GM19239 (cell line): ENCODE results near the gene SPG7.

ENCODE experiments used
- DNase-seq: peaks from one replicate; pipeline ENCODE4 v3.0.0; 2011; ENCODE audit warnings: low spot score; ENCODE audit not compliant: insufficient read length
- FAIRE-seq: peaks from 2 replicates; lab custom pipeline; 2011; peaks lifted over from hg19 to GRCh38; lab: Jason Lieb, UNC

SPG7 gene

GRCh38 chr16:89510526-89510925 is 2.3 kb downstream of the SPG7 start:
- DNase-seq: no peak
- no peak for FAIRE-seq

- DNase-seq (no peak), FAIRE-seq (no peak)
Observed at GRCh38 chr16:89511374-89511773, 3.2 kb downstream of the SPG7 start.

- DNase-seq (no peak), FAIRE-seq (no peak)
Observed at GRCh38 chr16:89512453-89512852, 4.2 kb downstream of the SPG7 start.

- no peak for FAIRE-seq
- DNase-seq: no peak
Observed at GRCh38 chr16:89517128-89517527, 8.9 kb downstream of the SPG7 start.

- DNase-seq (no peak), FAIRE-seq (no peak)
Observed at GRCh38 chr16:89519881-89520280, 11.7 kb downstream of the SPG7 start.

- FAIRE-seq (no peak), DNase-seq (no peak)
Observed at GRCh38 chr16:89522287-89522686, 14.1 kb downstream of the SPG7 start.

- no peak for DNase-seq
- no peak for FAIRE-seq
Observed at GRCh38 chr16:89523680-89524344, 15.6 kb downstream of the SPG7 start.

GRCh38 chr16:89525146-89525913 is 17.1 kb downstream of the SPG7 start:
- FAIRE-seq: peak; percentile 76
- no peak for DNase-seq

GRCh38 chr16:89529097-89529496 is 20.9 kb downstream of the SPG7 start:
- FAIRE-seq (no peak), DNase-seq (no peak)

- DNase-seq (no peak), FAIRE-seq (no peak)
Observed at GRCh38 chr16:89530401-89531381, 22.5 kb downstream of the SPG7 start.

- no peak for DNase-seq
- FAIRE-seq: no peak
Observed at GRCh38 chr16:89531821-89532526, 23.8 kb downstream of the SPG7 start.

- no peak for DNase-seq
- FAIRE-seq: no peak
Observed at GRCh38 chr16:89534252-89534756, 26.1 kb downstream of the SPG7 start.

GRCh38 chr16:89536371-89536770 is 28.2 kb downstream of the SPG7 start:
- FAIRE-seq (no peak), DNase-seq (no peak)

GRCh38 chr16:89536886-89537548 is 28.8 kb downstream of the SPG7 start:
- DNase-seq: no peak
- FAIRE-seq: no peak

- FAIRE-seq: no peak
Observed at GRCh38 chr16:89537549-89537925, 29.3 kb downstream of the SPG7 start.

GRCh38 chr16:89538286-89538685 is 30.1 kb downstream of the SPG7 start:
- no peak for DNase-seq

More at GRCh38 chr16:89537549-89537925, 29.3 kb downstream of the SPG7 start:
- DNase-seq: no peak

GRCh38 chr16:89540557-89540956 is 32.4 kb downstream of the SPG7 start:
- FAIRE-seq (no peak), DNase-seq (no peak)

More at GRCh38 chr16:89538286-89538685, 30.1 kb downstream of the SPG7 start:
- no peak for FAIRE-seq

GRCh38 chr16:89541792-89542191 is 33.6 kb downstream of the SPG7 start:
- DNase-seq (no peak), FAIRE-seq (no peak)

- FAIRE-seq (no peak), DNase-seq (no peak)
Observed at GRCh38 chr16:89544113-89544512, 35.9 kb downstream of the SPG7 start.
